GM23338 (cell line): ENCODE data around the gene SMIM30. TPM values are rescaled to one million over a fixed set of nuclear protein-coding genes. Genes with fewer than 3 reads are reported as not detected.

Source experiments
- ATAC-seq: fragments of 200-7000 bp; cut with Tn5 transposase; 3 replicates; pipeline ENCODE4 v1.9.1; 2020
- DNase-seq: peaks from one replicate; pipeline ENCODE4 v3.0.0-alpha.2; 2015; ENCODE audit warnings: low spot score
- H2AFZ ChIP-seq: fragments of 200-600 bp; sonication (generic); 2 replicates; pipeline ENCODE4 v1.8.0; 2016; ENCODE audit warnings: antibody characterized with exemption, mild to moderate bottlenecking, moderate library complexity
- H3F3A ChIP-seq: fragments of 200-600 bp; sonication (generic); replicated peaks from 2 replicates; pipeline ENCODE4 v1.8.0; 2017; ENCODE audit warnings: antibody characterized with exemption, mixed run types, low read depth
- H3K27ac ChIP-seq: fragments of 200-600 bp; sonication (generic); 2 replicates; pipeline ENCODE4 v1.6.1; 2016; ENCODE audit warnings: low read depth
- H3K27me3 ChIP-seq: fragments of 200-600 bp; sonication (generic); 2 replicates; pipeline ENCODE4 v1.8.0; 2016; ENCODE audit warnings: mild to moderate bottlenecking, mixed run types, moderate library complexity; ENCODE audit not compliant: insufficient read depth
- H3K36me3 ChIP-seq: fragments of 200-600 bp; sonication (generic); 2 replicates; pipeline ENCODE4 v1.8.0; 2016; ENCODE audit warnings: mild to moderate bottlenecking; ENCODE audit not compliant: insufficient read depth
- H3K4me1 ChIP-seq: fragments of 200-600 bp; sonication (generic); 2 replicates; pipeline ENCODE4 v1.8.0; 2016; ENCODE audit warnings: mild to moderate bottlenecking, moderate library complexity; ENCODE audit not compliant: insufficient read depth
- H3K4me2 ChIP-seq: fragments of 200-600 bp; sonication (generic); 2 replicates; pipeline ENCODE4 v1.7.1; 2017; ENCODE audit warnings: mixed run types
- H3K4me3 ChIP-seq: fragments of 200-600 bp; sonication (generic); 2 replicates; pipeline ENCODE4 v1.6.1; 2016; ENCODE audit warnings: mixed run types
- H3K79me2 ChIP-seq: fragments of 200-600 bp; sonication (generic); replicated peaks from 2 replicates; pipeline ENCODE4 v1.8.0; 2017; ENCODE audit warnings: mild to moderate bottlenecking; ENCODE audit not compliant: insufficient read depth
- H3K9me2 ChIP-seq: fragments of 200-600 bp; sonication (generic); 2 replicates; pipeline ENCODE4 v1.8.0; 2017; ENCODE audit not compliant: insufficient read depth
- H4K20me1 ChIP-seq: fragments of 200-600 bp; sonication (generic); replicated peaks from 2 replicates; pipeline ENCODE4 v1.8.0; 2017; ENCODE audit warnings: mild to moderate bottlenecking; ENCODE audit not compliant: insufficient read depth
- H3K27ac Mint-ChIP-seq: 2 replicates; pipeline ENCODE4 v1.8.0; 2020; ENCODE audit warnings: inconsistent platforms, mild to moderate bottlenecking, moderate library complexity, mixed read lengths
- H3K27me3 Mint-ChIP-seq: 3 replicates; pipeline ENCODE4 v1.8.0; 2022; ENCODE audit warnings: low read depth, mild to moderate bottlenecking, moderate library complexity, mixed read lengths, inconsistent platforms; ENCODE audit not compliant: insufficient read depth, poor library complexity
- H3K36me3 Mint-ChIP-seq: 3 replicates; pipeline ENCODE4 v1.8.0; 2021; ENCODE audit warnings: low read depth, mild to moderate bottlenecking, inconsistent platforms, moderate library complexity, mixed read lengths
- H3K4me1 Mint-ChIP-seq: 3 replicates; pipeline ENCODE4 v1.8.0; 2020; ENCODE audit warnings: mild to moderate bottlenecking, inconsistent platforms, mixed read lengths
- H3K4me3 Mint-ChIP-seq: 3 replicates; pipeline ENCODE4 v1.8.0; 2021; ENCODE audit warnings: moderate library complexity, mild to moderate bottlenecking, inconsistent platforms, mixed read lengths
- H3K9me3 Mint-ChIP-seq: 3 replicates; pipeline ENCODE4 v1.8.0; 2020; ENCODE audit warnings: moderate library complexity, mild to moderate bottlenecking, inconsistent platforms, mixed read lengths
- CREB1 ChIP-seq: fragments of 250-450 bp; sonication (Bioruptor Pico); IDR thresholded peaks from 2 replicates; pipeline ENCODE4 v1.5.0; 2020; ENCODE audit warnings: low read depth, mild to moderate bottlenecking, moderate library complexity
- ETS1 ChIP-seq: IDR thresholded peaks from 2 replicates; pipeline ENCODE4 v1.6.1; 2016; ENCODE audit warnings: antibody characterized with exemption
- EZH2phosphoT487 ChIP-seq: fragments of 200-600 bp; sonication (generic); IDR thresholded peaks from one replicate; pipeline ENCODE4 v1.8.1; 2018; ENCODE audit warnings: antibody characterized with exemption; ENCODE audit not compliant: unreplicated experiment
- NANOG ChIP-seq: IDR thresholded peaks from 2 replicates; pipeline ENCODE4 v1.6.1; 2016; ENCODE audit warnings: antibody characterized with exemption, borderline replicate concordance
- POLR2AphosphoS5 ChIP-seq: IDR thresholded peaks from 2 replicates; pipeline ENCODE4 v1.6.1; 2016; ENCODE audit warnings: antibody characterized with exemption, low read depth
- REST ChIP-seq: IDR thresholded peaks from one replicate; pipeline ENCODE4 v1.6.1; 2018; ENCODE audit warnings: antibody characterized with exemption; ENCODE audit not compliant: unreplicated experiment
- STAT1 ChIP-seq: IDR thresholded peaks from one replicate; pipeline ENCODE4 v1.6.1; 2016; ENCODE audit warnings: antibody characterized with exemption; ENCODE audit not compliant: unreplicated experiment
- ZNF114 ChIP-seq: fragments of 250-450 bp; sonication (Bioruptor Pico); IDR thresholded peaks from 2 replicates; pipeline ENCODE4 v1.5.0; 2020; ENCODE audit warnings: mild to moderate bottlenecking, moderate library complexity
- ZNF331 ChIP-seq: fragments of 250-450 bp; sonication (Bioruptor Pico); IDR thresholded peaks from 2 replicates; pipeline ENCODE4 v1.5.0; 2020; ENCODE audit warnings: low read depth, mild to moderate bottlenecking, moderate library complexity
- ZNF462 ChIP-seq: fragments of 250-450 bp; sonication (Bioruptor Pico); IDR thresholded peaks from 2 replicates; pipeline ENCODE4 v1.5.0; 2020; ENCODE audit warnings: mild to moderate bottlenecking, moderate library complexity
- polyA plus RNA-seq: library from polyadenylated mRNA; unstranded; fragments of >200 nt; fragmentation: Nextera tagmentation; extraction: Ambion mirVana; gene quantifications from 2 replicates; pipeline ENCODE4 v1.2.1, GENCODE V29; 2016
- total RNA-seq: library from RNA; depleted of rRNA; stranded (reverse); fragments of >200 nt; shearing (Covaris generic); gene quantifications from 2 replicates; pipeline ENCODE4 v1.2.3, GENCODE V29; 2014

Gene SMIM30
- total and polyA plus RNA-seq, 2 experiments from 2014 or later = 40.6 to 150 TPM

GRCh38 chr7:113158756-113159155, 40.4 kb upstream of the SMIM30 start (continued):
- no peak for TF ChIP-seq REST
- no peak for TF ChIP-seq POLR2AphosphoS5
- TF ChIP-seq ZNF114 (CRISPR knock-in tag) = no peak
- no peak for TF ChIP-seq EZH2phosphoT487

- H3K4me1 ChIP-seq = no peaks in the 10 kb centered on the region
- no peak overlapping the region for H3K4me3 ChIP-seq
- Mint-ChIP-seq H3K36me3 (no peaks in the 10 kb centered on the region), H3K27ac (no peak overlapping the region), H3K4me1 (no peaks in the 10 kb centered on the region), H3K4me3 (no peak overlapping the region), H3K27me3 (no peaks in the 10 kb centered on the region), H3K9me3 (no peaks in the 10 kb centered on the region)
- H3K9me2 ChIP-seq = no peaks in the 10 kb centered on the region
- DNase-seq (no peak), ATAC-seq (no peak)
- H2AFZ ChIP-seq = no peak overlapping the region
- H3K79me2 ChIP-seq = no peaks in the 10 kb centered on the region
- no peak overlapping the region for H3K27ac ChIP-seq
- H4K20me1 ChIP-seq = no peaks in the 10 kb centered on the region
- H3K27me3 ChIP-seq = no peaks in the 10 kb centered on the region
- H3K4me2 ChIP-seq = no peak overlapping the region
- H3F3A ChIP-seq = no peaks in the 10 kb centered on the region
- H3K36me3 ChIP-seq = no peaks in the 10 kb centered on the region
- TF ChIP-seq ZNF462 = no peak
- TF ChIP-seq EZH2phosphoT487 = no peak
- no peak for TF ChIP-seq STAT1
- TF ChIP-seq ZNF114 (CRISPR knock-in tag) = no peak
- no peak for TF ChIP-seq NANOG
- TF ChIP-seq REST = no peak
- TF ChIP-seq CREB1 = no peak
- TF ChIP-seq ETS1 = no peak
- TF ChIP-seq ZNF331 (CRISPR knock-in tag) = no peak
Observed at GRCh38 chr7:113154117-113154516, 35.8 kb upstream of the SMIM30 start.
